ENCODE results near the gene CXCL12.

The CXCL12 gene

GRCh38 chr10:44361109-44361508, 23.8 kb downstream of the CXCL12 start:
- DNase-seq: no peak

DNA sequence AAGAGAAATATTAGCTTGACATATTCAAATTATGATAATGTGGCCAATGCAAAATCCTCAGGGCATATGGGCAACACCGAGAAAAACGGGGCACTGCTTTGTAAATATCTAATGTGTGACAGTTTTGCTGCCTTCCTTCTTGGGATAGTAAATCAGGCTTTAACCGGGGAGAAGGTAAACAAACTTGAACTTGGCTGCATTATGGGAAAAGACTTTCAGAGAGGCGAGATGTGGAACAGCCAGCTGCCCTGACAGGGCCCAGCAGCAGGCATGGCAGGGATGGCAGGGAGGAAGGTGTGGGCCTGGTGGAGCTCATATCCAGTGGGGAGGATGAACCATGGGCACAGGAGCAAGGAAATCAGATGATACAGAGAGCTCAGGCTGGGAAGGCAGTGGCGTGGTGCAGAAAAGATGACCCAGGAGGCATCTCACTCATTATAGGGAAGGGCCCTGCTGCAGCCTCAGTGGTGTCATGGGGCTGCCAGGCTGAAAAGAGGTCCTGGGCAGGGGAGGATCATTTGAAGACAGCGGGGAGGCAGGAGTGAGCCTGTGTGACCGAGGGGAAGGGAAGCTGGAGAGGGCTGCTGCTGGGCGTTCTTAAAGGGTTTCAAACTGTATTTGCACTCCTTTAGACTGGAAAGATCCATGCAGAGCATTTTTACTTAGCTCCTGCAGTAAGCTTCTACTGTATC, 26.7 kb downstream of the CXCL12 start:
- DNase-seq: no peak

DNA sequence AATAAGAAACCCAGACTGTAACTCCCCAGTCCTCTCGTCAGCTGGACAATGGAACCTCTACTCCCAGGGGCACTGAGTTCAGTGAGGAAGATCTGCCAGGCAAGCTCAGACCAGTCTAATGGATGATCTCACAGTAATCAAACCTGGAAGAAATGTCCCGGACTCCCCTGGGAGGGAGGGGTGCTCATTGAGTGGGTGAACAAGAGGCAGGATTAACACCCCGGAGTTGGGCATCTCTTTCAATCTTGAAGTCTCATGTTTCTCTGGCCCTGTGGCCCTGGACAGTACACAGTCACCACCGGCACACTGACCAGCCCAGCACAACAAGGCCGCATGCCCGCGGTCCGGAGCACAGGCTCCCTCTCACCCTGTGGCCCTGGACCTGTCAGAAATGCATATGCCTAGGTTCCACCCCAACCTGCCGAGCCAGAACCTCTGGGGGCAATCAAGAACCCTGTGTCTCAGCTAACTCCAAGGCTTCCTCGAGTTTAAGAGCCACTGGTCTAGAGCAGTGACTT, 27.8 kb downstream of the CXCL12 start:
- DNase-seq: no peak

DNA sequence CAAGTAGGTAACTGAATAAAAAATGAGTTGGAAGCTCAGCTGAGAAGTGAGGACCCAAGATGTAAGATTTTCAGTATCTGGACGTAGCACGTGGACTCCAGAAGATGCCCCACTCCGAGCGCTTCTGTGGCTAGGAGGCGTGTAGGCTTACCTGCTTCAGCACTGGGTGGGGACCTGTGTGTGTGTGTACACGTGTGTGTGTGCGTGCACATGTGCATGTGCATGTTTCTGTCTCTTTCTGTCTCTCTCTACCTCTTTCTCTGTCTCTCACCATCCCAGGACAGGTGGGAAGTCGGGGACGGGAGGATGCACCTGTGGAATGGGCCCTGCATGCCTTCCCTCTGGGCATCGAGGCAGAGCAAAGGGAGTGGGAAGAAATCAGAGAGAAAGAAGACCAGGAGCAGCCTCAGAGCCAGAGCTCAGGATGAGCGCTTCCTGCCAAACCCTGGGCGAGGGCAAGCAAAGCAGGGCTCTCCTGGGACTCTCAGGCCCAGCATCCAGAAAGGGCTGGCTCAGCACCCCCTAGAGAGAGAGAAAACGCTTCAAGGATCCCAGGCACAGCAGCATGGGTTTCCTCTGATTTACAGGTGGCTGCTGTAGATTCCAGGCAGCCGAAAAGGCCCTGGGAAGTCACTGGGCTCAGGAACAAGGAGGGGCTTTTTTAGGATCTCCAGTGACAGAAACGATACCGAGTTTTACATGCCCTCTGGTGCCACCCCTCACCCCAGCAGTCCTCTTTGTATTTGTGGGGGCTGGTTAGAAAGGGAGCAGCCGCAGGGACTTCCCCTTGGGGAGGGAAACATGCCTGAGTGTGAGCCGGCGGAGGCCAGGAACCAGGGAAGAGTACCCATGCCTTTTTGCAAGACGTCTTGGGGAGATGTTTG, 28.5 kb downstream of the CXCL12 start:
- DNase-seq: no peak

GRCh38 chr10:44355630-44356029, 29.3 kb downstream of the CXCL12 start:
- no peak for DNase-seq

DNA sequence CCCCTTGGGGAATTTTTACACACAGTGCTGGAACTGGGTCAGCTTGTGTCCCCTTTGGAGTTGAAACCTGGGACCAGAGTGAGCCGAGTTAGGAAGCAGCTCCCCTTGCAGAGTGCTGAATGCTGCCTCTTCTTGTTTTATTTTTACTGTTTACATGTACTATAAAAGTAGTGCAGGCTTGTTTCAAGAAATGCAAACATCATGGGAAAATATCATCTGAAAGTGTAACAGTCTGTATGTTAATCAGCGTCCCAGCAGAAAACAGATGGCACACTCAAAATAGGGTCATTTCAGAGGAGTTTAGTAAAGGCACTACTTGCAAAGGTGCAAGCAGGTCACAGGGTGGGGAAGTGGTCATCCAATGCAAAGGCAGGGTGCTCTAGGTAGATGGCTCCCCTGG, 30.1 kb downstream of the CXCL12 start:
- no peak for DNase-seq

DNA sequence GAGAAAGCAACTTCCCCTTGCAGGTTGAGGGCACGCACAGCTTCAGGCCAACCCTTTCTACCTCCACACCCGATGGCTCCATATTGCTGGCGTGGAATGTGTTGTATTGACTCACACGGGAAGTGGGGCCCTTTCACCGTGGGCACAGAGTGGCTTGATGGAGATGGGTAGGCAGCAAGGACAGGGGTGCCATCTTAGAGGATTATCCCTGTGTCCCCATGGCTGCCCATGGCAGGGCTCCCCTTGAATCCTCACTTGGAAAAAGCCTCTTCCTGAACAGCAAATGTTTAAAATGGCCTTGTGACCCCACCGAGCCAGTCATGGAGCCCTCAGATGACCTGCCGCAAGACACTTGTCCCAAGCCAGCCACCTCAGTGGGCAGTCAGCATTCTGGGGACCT, 31.2 kb downstream of the CXCL12 start:
- DNase-seq: no peak

- no peak for DNase-seq
Observed at GRCh38 chr10:44353128-44353390, 31.8 kb downstream of the CXCL12 start.

GRCh38 chr10:44352316-44353127, 32.4 kb downstream of the CXCL12 start:
- no peak for DNase-seq

DNA sequence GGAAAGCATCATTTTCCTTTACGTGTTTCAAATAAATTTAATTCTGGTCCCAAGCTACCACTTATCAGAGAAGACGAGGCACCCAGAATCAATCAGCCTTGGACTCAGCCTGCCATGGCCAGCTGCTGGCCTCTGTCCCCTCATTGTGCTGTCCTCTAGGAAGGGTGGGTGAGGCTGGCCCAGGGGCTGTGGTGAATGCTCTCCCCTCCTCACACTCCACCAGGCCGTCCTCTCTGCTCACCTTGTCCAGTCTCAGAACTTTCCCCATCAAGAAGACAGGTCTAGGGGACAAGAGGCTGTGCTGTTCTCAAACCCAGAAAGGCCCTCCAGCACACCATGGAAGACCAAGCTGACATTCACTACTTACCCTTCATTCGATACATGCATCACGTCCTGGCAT, 36.4 kb downstream of the CXCL12 start:
- no peak for DNase-seq

- DNase-seq: no peak
Observed at GRCh38 chr10:44347609-44348400, 37.1 kb downstream of the CXCL12 start.

DNA sequence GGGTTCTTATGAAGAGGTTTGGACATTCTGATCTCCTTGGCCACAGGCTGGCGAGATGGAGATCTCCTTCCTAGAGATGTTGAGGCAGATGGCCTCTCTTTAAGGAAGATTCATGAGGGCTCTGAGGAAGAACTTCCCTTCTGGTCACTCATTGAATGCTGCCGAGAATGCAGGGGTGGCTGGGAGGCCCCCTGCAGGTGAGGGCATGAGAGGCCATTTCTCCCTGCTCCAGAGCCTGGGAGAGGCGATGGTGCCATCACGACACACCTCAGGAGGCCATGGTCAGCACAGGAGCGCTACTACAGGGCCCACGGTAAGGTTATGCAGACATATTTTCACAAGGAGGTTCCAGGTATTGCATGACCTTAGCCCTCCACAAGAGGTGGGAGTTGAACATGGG, 40.2 kb downstream of the CXCL12 start:
- no peak for DNase-seq

- no peak for DNase-seq
Observed at GRCh38 chr10:44343843-44344242, 41.1 kb downstream of the CXCL12 start.

DNA sequence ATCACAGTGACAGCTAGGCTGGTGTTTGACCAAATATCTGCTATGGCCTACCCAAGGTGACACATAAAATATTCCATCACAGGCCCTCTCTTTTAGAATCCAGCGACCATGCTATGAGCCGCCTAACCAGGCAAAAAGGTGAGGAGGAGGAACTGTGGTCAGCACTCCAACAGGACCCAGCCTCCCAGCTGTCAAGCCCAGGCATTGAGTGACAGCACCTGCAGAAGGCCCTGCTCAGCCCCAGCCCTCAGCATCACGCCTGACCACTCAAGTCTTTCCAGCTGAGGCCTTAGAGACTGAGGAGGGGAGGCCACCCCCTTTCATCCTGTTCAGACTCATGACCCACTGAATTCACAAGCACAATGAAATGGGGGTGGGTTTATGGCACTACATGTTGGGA, 43.0 kb downstream of the CXCL12 start:
- no peak for DNase-seq

- DNase-seq: no peak
Observed at GRCh38 chr10:44340557-44340956, 44.3 kb downstream of the CXCL12 start.

- no peak for DNase-seq
Observed at GRCh38 chr10:44339218-44339617, 45.7 kb downstream of the CXCL12 start.

DNA sequence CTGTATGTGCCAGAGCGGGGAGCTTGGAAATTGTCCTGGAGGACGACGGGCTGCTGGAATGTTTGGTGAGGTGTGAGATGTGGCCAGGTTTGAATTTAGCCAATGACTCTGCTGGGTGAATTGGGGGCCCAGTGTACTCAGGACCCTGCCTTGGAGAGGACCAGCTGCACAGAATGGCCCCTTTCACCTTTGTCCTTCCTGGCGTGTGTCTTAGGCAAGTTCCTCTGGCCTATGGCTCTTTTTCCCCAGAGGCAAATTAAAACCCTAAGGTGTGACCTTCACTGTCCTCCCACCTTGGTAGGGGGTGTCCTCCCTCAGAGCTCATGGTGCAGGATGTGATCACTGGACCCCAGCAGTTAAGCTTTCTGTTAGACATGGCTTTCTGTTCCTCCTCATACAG, 47.8 kb downstream of the CXCL12 start:
- DNase-seq: no peak

- DNase-seq: no peak
Observed at GRCh38 chr10:44335330-44336021, 49.4 kb downstream of the CXCL12 start.

DNA sequence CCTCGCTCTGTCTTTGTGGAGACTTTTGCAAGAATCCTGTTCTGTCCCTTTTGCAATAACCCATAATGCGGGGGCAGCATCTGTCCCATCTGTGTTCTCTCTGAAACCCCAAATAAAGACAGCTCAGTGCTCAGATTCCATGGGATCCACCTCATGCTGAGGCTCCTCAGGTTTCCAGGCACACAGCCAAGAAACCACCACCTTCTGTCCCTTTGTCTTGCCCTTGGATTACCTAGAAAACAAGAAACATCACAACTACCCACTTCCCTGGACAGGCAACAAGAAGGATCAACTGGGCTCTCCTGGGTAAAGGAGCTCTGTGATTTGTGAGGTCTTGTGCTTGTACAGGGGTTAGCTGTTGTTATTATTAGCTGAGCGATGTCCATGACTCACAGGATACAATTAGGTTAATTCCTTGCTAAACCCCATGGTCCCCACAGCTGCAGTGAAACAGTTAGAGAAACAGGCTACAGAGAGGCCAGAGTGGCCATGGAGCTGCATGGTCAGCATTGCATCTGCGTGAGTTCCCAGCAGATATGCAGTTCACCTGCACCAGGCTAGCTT, 50.2 kb downstream of the CXCL12 start:
- no peak for DNase-seq

DNA sequence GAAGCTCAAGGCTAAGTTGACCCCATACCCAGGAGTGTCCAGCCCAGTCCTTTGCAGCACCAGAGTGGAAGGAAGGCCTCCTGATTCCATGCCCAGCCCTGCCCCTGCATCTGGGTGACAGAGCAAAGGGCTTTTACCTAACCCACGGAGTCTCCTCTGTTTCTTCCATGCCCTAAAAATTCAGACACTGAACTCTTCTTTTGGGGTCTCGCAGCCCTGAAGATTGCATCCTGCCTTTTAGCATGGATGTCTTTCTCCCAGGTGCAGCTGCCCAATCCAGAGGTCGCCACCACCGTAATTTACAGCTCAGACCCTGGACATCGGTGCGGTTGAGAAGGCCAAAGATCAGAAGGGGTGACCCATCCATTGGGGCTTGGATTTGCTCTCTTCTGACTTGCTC, 50.8 kb downstream of the CXCL12 start:
- DNase-seq: no peak

- DNase-seq: no peak
Observed at GRCh38 chr10:44333511-44333910, 51.4 kb downstream of the CXCL12 start.

DNA sequence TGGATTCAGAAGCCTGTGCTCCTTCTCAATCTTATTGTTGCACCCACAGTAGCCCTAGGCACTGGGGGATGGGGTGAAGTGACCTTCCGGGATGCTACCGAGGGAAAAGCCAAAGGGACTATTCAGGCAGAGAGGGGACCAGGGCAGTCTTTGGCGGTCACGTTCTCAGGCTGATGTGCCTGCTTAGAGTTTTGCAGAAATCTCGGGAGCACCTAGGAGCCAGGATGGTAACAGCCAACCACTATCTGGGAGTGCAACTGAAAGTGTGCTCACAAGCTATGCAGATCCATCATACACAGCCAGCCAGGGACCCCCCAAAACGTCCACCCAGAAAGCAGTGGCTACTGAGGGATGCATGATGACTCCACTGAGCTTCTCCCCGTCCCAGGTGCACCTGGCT, 52.4 kb downstream of the CXCL12 start:
- DNase-seq: no peak
